ENCODE results near the gene HDAC9.

HDAC9 gene

DNA sequence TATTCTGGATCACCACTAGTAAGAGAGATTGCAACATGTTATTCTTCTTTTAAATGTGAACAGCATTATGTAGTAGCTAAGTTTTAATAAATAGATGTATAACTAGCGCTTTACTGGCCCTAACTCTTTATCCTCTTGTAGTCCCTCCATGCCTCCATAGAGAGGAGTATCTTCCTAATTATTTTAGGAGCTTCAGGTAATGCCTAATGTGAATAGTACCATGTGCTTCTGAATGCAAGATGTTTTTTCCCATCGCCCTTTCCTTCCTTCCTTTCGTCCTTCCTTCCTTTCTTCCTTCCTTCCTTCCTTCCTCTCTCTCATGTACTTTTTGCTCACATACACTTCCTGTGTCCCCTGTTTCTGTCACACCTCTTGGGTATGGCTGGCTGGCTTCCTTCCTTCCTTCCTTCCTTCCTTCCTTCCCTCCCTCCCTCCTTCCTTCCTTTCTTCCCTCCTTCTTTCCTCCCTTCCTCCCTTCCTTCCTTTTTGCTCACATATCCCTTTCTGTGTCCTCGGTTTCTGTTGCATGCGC is 290.7 kb downstream of the HDAC9 start (continued):
- TF ChIP-seq, protein P1, sequence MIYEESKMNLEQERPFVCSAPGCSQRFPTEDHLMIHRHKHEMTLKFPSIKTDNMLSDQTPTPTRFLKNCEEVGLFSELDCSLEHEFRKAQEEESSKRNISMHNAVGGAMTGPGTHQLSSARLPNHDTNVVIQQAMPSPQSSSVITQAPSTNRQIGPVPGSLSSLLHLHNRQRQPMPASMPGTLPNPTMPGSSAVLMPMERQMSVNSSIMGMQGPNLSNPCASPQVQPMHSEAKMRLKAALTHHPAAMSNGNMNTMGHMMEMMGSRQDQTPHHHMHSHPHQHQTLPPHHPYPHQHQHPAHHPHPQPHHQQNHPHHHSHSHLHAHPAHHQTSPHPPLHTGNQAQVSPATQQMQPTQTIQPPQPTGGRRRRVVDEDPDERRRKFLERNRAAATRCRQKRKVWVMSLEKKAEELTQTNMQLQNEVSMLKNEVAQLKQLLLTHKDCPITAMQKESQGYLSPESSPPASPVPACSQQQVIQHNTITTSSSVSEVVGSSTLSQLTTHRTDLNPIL (CRISPR knock-in tag; IDR thresholded peaks at IDR 0.05; ENCODE audit: low read depth): no peak
- TF ChIP-seq BACH2 (CRISPR knock-in tag; IDR thresholded peaks at IDR 0.05; ENCODE audit: borderline replicate concordance): no peak

DNA sequence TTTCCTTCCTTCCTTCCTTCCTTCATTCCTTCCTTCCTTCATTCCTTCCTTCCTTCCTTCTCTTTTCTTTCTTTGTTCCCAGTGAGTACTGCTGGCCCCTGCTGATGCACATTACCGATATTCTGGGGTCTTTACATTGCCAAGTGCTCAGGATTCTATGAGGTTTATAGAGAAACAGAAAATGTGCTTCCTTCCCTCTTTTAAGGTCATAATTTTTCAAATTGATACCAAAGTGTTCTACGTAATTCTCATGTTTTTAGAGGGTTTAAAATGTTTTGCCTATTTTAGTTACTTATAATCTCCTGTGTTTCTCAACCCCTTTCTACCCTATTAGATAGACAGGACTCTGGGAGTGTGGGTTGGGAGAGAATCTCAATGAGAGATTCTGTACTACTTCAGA is 291.2 kb downstream of the HDAC9 start:
- TF ChIP-seq TOX (CRISPR knock-in tag; IDR thresholded peaks at IDR 0.05; ENCODE audit: borderline replicate concordance) (no peak), RARB (CRISPR knock-in tag; IDR thresholded peaks at IDR 0.05) (no peak), ZNF565 (CRISPR knock-in tag; conservative IDR thresholded peaks at IDR 0.05; ENCODE audit: low read depth) (no peak), TCF4 (CRISPR knock-in tag; IDR thresholded peaks at IDR 0.05; ENCODE audit: borderline replicate concordance) (no peak), BACH2 (CRISPR knock-in tag; IDR thresholded peaks at IDR 0.05; ENCODE audit: borderline replicate concordance) (no peak), ZNF70 (CRISPR knock-in tag; IDR thresholded peaks at IDR 0.05) (no peak), CSDC2 (CRISPR knock-in tag; IDR thresholded peaks at IDR 0.05) (no peak), ZNF8 (CRISPR knock-in tag; IDR thresholded peaks at IDR 0.05) (no peak), ZFP30 (CRISPR knock-in tag; IDR thresholded peaks at IDR 0.05) (no peak), ARNTL (CRISPR knock-in tag; IDR thresholded peaks at IDR 0.05; ENCODE audit: borderline replicate concordance, low read depth) (no peak), GLIS3 (CRISPR knock-in tag; IDR thresholded peaks at IDR 0.05) (no peak), ZFP3 (CRISPR knock-in tag; IDR thresholded peaks at IDR 0.05) (no peak), ZC3H10 (CRISPR knock-in tag; IDR thresholded peaks at IDR 0.05) (no peak), ESRRG (CRISPR knock-in tag; IDR thresholded peaks at IDR 0.05) (no peak)
- TF ChIP-seq, protein P2, sequence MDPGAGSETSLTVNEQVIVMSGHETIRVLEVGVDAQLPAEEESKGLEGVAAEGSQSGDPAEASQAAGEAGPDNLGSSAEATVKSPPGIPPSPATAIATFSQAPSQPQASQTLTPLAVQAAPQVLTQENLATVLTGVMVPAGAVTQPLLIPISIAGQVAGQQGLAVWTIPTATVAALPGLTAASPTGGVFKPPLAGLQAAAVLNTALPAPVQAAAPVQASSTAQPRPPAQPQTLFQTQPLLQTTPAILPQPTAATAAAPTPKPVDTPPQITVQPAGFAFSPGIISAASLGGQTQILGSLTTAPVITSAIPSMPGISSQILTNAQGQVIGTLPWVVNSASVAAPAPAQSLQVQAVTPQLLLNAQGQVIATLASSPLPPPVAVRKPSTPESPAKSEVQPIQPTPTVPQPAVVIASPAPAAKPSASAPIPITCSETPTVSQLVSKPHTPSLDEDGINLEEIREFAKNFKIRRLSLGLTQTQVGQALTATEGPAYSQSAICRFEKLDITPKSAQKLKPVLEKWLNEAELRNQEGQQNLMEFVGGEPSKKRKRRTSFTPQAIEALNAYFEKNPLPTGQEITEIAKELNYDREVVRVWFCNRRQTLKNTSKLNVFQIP (CRISPR knock-in tag; IDR thresholded peaks at IDR 0.05; ENCODE audit: borderline replicate concordance, low read depth): no peak
- TF ChIP-seq, protein P1 (CRISPR knock-in tag; IDR thresholded peaks at IDR 0.05; ENCODE audit: low read depth): no peak
- TF ChIP-seq, protein P3, sequence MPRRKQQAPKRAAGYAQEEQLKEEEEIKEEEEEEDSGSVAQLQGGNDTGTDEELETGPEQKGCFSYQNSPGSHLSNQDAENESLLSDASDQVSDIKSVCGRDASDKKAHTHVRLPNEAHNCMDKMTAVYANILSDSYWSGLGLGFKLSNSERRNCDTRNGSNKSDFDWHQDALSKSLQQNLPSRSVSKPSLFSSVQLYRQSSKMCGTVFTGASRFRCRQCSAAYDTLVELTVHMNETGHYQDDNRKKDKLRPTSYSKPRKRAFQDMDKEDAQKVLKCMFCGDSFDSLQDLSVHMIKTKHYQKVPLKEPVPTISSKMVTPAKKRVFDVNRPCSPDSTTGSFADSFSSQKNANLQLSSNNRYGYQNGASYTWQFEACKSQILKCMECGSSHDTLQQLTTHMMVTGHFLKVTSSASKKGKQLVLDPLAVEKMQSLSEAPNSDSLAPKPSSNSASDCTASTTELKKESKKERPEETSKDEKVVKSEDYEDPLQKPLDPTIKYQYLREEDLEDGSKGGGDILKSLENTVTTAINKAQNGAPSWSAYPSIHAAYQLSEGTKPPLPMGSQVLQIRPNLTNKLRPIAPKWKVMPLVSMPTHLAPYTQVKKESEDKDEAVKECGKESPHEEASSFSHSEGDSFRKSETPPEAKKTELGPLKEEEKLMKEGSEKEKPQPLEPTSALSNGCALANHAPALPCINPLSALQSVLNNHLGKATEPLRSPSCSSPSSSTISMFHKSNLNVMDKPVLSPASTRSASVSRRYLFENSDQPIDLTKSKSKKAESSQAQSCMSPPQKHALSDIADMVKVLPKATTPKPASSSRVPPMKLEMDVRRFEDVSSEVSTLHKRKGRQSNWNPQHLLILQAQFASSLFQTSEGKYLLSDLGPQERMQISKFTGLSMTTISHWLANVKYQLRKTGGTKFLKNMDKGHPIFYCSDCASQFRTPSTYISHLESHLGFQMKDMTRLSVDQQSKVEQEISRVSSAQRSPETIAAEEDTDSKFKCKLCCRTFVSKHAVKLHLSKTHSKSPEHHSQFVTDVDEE (CRISPR knock-in tag; IDR thresholded peaks at IDR 0.05): no peak
- ATAC-seq: no peak

DNA sequence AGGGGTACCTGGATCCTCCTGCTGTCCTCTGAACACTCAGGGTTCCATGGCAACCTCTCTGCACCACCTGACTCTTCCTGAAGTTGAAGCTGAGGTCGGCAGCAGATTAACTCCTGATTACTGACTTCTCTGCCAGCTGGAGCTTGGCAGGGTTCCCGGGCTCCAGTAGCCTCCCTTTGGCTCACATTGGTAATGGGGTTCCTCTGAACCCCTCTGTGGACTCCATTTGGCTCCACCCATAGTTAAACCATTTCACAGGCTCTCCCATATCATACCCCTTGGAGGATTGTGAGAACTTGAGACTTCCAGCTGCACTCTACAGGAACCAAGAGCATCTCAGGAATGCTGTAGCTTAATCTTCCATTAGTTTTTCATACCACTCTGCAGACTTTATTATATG is 292.5 kb downstream of the HDAC9 start:
- TF ChIP-seq SNAI2 (CRISPR knock-in tag; IDR thresholded peaks at IDR 0.05) (peak; percentile 77), ISL1 (CRISPR knock-in tag; IDR thresholded peaks at IDR 0.05) (peak; percentile 38; the same call in 1 of the 2 replicates), OSR1 (CRISPR knock-in tag; IDR thresholded peaks at IDR 0.05) (no peak), TCF4 (CRISPR knock-in tag; IDR thresholded peaks at IDR 0.05; ENCODE audit: borderline replicate concordance) (peak; percentile 42; the same call in 1 of the 2 replicates), ZFP30 (CRISPR knock-in tag; IDR thresholded peaks at IDR 0.05) (no peak)
- TF ChIP-seq, protein P3 (CRISPR knock-in tag; IDR thresholded peaks at IDR 0.05): peak; percentile 66; the same call in 1 of the 2 replicates
- ATAC-seq: peak; percentile 77

All from SK-N-SH treated with all-trans-retinoic acid at 6 μM for 48 hours (cell line).